Measurements from ENCODE around the gene CASZ1.

CASZ1 gene

GRCh38 chr1:10795276-10796021, 997 bp downstream of the CASZ1 start:
- DNase-seq = no peak

- no peak for DNase-seq
Measured at GRCh38 chr1:10794724-10795275, 1.6 kb downstream of the CASZ1 start.

DNA sequence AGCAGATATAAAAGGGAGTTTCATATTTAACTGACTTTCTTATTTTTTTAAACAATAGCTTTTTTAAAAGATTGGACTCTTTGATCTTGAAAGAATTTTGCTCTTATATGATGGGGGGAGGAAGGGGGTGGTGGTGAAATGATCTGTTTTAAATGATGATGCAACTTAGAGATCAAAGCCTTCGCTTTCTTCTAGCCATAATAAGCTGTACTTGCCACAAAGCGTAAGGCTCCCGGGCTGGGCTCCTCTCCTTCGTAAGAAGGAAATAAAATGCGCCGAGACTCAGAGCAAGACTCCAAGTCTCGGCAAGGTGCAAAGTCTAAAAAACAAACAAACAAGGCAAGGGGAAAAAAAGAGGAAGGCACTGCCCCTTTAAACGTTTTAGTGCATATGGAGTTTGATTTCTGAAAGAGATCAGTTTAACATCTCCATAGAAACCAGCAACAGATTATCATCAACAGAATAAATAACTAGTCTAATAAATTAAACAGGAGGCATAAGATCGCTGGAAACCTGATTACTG, 3.3 kb downstream of the CASZ1 start:
- DNase-seq = no peak

DNA sequence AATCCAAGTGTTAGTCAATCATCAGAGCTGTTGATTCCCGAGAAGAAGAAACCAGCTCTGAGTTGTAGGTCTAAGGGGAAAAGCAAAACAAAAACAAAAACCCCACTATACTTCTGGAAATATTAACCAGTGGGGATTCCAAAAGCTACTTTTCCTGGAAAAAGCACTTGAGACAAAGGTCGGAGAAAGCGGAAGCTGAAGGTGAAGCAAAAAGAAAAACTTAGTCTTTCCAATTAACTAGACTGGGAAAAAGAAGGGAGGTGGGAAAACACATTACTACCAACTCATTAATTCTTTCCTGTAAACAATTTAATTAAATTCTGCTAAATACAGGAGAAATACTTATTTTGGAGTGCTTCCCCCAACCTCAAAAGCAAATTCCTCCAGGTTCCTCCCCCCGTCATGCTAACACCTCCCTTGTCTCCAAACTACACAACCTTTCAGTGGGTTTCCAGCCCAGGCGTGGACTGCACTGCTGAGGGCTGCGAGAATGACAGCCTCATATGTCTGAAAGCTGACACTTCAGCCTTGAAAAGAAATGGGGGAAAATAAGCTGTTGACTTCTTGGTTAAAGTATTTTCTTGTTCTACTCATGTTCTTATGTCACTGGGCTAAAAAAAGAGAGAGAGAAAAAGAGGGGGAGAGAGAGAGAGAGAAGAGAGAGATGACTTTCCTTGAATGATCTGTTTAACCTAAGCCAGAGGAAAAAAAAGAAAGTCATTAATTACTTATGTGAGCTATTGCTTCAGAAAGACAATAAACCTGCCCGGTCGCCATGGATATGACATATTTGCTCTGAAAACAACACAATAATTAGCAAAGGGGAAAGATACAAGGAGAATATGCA, 5.1 kb downstream of the CASZ1 start:
- no peak for DNase-seq

GRCh38 chr1:10789803-10790702, 6.4 kb downstream of the CASZ1 start:
- DNase-seq = no peak

DNA sequence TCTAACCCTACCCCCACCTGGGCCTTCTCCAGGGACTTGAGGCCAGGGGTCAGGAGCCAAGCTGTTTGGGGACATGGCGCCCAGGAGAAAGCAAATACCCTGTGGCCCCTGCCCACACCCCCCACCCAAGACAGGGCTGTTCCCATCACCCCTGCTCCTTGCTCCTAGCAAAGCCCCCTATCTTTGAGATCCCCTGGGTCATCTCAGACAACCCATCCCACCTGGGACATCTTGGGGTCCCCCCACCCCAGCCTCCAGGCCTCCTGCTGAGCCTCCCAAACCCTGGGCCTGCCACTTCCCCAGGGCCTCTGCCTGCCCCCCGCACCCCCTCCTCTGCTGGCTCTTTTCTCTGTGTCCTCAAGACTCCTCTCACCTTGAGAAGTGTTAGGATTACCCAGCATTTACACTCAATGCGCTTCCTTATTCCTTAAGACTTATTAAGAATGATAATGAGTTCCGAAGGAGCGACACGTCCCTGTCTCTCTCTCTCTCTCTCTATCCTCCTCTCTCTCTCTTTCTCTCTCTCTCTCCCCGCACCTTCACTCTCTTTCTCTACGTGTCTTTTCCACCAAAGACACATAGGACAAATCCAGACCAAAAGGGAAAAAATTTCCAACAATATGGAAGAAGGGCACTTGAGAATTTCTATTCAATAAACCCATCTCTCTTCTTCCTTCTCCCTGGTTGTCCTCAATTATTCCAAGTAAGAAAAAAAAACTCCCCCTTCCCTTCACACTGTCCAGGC, 7.2 kb downstream of the CASZ1 start:
- no peak for DNase-seq

- no peak for DNase-seq
Measured at GRCh38 chr1:10788592-10789006, 7.8 kb downstream of the CASZ1 start.

DNA sequence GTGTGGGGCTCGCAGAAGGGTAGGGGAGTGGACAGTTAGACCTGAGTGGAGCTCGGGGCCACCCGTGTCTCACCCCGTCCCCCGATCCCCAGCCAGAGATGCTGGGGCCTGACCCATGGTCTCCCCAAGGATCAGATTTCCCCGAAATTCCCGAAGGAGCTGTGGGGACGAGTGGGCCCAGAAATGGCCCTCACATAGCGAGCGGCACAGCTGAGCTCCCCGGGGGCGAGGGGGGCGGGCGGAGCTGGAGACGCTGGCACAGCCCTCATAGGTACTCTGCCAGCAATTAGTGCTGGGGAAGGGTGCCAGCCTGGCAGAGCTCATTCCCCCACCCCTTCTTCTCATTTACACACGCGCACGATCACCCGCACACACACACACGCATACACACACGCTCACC, 9.2 kb downstream of the CASZ1 start:
- no peak for DNase-seq

GRCh38 chr1:10785728-10786638, 10.5 kb downstream of the CASZ1 start:
- no peak for DNase-seq

- DNase-seq = no peak
Measured at GRCh38 chr1:10784998-10785727, 11.3 kb downstream of the CASZ1 start.

DNA sequence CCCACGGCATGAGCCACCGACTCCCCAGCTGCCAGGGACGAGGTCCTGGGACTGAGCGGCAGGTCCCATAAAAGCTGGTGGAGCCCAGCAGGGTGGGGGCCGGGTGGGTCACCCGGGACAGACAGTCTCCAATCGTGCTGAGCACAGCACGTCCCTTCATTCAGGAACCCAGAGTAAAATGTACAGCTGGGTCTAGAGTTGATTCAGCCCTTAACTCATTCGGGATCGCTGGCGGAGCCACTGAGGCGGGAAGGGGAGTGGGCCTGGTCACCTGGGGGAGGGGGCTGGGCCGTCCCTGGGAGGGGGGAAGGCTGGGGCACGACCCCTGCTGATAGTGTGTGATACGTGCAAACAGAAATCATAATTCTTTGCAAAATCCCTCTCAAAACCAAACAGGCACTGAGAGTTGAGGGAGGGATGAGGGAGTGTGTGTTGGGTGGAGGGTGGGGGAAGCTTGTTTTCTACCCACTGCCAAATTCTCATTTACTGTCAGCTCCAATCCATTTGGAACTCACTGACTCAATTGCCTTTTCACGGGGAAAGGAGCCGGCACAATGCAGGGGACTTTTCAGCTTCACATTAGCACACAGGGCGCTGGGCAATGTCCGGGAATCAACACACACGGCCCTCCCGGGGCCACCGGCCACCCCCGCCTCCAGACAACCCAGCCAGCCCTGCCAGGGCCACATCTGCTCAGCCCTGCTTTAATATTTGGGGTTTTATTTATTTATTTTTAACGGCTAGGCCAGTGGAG, 13.8 kb downstream of the CASZ1 start:
- no peak for DNase-seq

- no peak for DNase-seq
Measured at GRCh38 chr1:10781137-10781536, 15.3 kb downstream of the CASZ1 start.

DNA sequence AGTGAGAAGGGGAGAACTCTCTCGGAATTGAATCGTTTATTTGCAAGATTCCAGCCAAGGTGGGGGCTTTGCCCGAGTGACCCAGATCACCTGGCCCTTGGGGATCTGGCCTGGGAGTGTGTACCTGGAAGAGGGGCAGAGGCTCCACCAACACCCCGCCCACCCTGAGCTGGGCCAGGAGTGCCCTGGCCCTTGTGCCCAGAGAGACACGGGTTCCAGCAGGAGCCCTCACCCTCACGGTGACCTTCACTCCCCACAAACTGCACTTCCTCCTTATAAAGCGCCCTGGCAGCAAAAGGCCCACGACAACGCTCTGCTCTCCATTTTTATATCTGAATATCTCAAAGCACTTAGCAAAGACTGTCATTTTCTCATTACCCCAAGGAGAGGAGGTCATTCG, 16.6 kb downstream of the CASZ1 start:
- DNase-seq = no peak

DNA sequence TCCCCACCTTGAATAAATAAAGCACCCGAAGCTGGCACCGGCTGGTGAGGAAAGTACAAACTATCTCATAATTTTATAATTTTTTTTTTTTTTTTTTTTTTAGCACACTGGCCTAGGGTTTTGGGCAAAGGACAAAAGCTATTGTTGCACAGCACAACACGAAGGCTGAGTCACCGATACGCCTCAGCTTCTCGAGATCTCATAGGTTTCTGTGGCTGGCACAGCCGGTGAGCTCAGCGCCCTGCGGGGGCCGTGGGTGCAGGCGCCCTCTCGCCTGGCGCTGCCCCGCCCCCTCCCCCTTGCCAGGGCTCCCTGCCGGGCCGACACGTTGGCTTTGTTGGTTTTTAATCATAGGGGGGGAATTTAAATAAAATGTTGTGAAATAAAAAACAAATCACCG, 17.2 kb downstream of the CASZ1 start:
- DNase-seq = no peak

DNA sequence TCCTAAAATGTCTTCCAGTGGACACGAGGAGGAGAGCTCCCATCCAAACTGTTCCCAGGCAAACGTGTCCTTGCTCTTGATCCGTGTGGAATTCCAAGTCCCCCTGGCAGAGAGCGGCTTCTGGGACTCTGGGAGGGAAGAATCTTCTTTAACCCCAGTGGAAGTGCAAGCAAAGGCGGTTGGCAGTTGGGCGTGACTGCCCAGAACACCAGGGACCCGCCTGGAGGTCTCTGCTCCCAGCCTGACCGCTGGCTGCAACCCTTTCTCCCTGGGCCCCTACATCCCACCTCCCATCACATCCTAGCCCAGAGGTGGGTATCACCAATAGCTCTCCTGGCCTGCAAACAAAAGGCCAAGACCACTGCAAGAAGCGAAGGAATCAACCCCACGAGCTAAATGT, 17.8 kb downstream of the CASZ1 start:
- no peak for DNase-seq

GRCh38 chr1:10777749-10778574, 18.5 kb downstream of the CASZ1 start:
- no peak for DNase-seq

GRCh38 chr1:10776190-10776905, 20.1 kb downstream of the CASZ1 start:
- no peak for DNase-seq

DNA sequence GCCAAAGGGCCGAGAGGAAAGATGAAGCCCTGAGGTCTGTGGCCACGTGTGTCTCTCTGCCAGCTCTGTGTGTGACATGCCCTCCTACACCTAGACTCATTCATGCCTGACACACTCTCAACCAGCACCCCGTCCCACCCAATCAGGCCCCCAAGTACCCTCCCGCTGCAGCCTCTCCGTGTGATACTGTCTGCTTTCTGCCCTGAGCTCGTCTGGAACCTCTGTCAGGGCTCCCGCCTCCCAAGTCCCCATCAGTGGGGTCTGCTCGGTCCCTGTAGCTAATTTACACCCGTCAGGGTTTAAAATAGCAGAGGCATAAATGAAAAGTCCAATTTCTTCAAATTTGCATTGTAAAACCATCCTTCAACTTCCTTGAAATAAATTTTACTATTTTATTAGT, 20.7 kb downstream of the CASZ1 start:
- no peak for DNase-seq
